Vagina (tissue), 2 donors: ENCODE measurements around the gene BRD8. TPM values are rescaled to one million over a fixed set of nuclear protein-coding genes. Genes with fewer than 3 reads are reported as not detected.

Experiments used
- DNase-seq, 2 donors: peaks; one replicate each; pipeline ENCODE4 v3.0.0-alpha.2; 2017; ENCODE audit errors: extremely low spot score in 2 of 2
- H3K27ac ChIP-seq: fragments of 200-600 bp; sonication (generic); one replicate; pipeline ENCODE4 v1.5.1; 2019
- H3K27me3 ChIP-seq: fragments of 200-600 bp; sonication (generic); one replicate; pipeline ENCODE4 v1.5.1; 2019
- H3K36me3 ChIP-seq, 2 donors: fragments of 200-600 bp; sonication (generic); one replicate each; pipeline ENCODE4 v1.5.1; 2017 to 2019
- H3K4me1 ChIP-seq: fragments of 200-600 bp; sonication (generic); one replicate; pipeline ENCODE4 v1.5.1; 2019
- H3K4me3 ChIP-seq, 2 donors: fragments of 200-600 bp; sonication (generic); 1 replicate in 1 of 2; 2 replicates in 1 of 2; pipeline ENCODE4 v1.5.1; 2016 to 2019
- H3K9me3 ChIP-seq: fragments of 200-600 bp; sonication (generic); one replicate; pipeline ENCODE4 v1.5.1; 2019
- CTCF ChIP-seq, 3 experiments: fragments of 450-650 bp in 2 of 3; fragments of 200-600 bp in 1 of 3; sonication (generic) in 1 of 3; IDR thresholded peaks; one replicate each; pipeline ENCODE4 v1.5.1; 2017 to 2019; ENCODE audit warnings: antibody characterized with exemption in 3 of 3, mild to moderate bottlenecking in 2 of 3, moderate library complexity in 2 of 3
- POLR2A ChIP-seq, 2 donors: fragments of 450-650 bp; IDR thresholded peaks; one replicate each; pipeline ENCODE4 v1.6.1; 2017; ENCODE audit warnings: antibody characterized with exemption in 2 of 2, mild to moderate bottlenecking in 2 of 2, moderate library complexity in 2 of 2
- POLR2AphosphoS5 ChIP-seq, 2 donors: sonication (generic); formaldehyde crosslinking; IDR thresholded peaks; one replicate each; pipeline ENCODE4 v1.9.0; 2017; ENCODE audit warnings: antibody characterized with exemption in 2 of 2, mild to moderate bottlenecking in 2 of 2, low read depth in 1 of 2; ENCODE audit not compliant: insufficient read depth in 1 of 2
- intact Hi-C: fragments of 100-400 bp; cut with DNase I; formaldehyde crosslinking; loops from one replicate; pipeline ENCODE4 v1.15.1; 2023
- total RNA-seq: library from RNA; depleted of rRNA; stranded (reverse); fragments of >200 nt; gene quantifications from one replicate; pipeline ENCODE4 v1.2.3, GENCODE V29; 2016

BRD8 gene
- total RNA-seq, 1 donor from 2014 or later = 34.6 TPM

GRCh38 chr5:138111181-138111580 lies 67.2 kb downstream of the BRD8 start:
- Histone ChIP-seq H3K27ac (no peak overlapping the region), H3K36me3 (no peaks in the 10 kb centered on the region), H3K4me3 (no peak overlapping the region), H3K9me3 (no peaks in the 10 kb centered on the region), H3K4me1 (no peaks in the 10 kb centered on the region), H3K27me3 (no peaks in the 10 kb centered on the region)
- no peak for DNase-seq
- intact Hi-C loops = no loop called here
- TF ChIP-seq CTCF (IDR thresholded peaks at IDR 0.05) (no peak), POLR2A (IDR thresholded peaks at IDR 0.05) (no peak), POLR2AphosphoS5 (IDR thresholded peaks at IDR 0.05; ENCODE audit: insufficient read depth in 1 of 2, low read depth in 1 of 2) (no peak)

- no peaks in the 10 kb centered on the region for H3K27me3 ChIP-seq
- DNase-seq = no peak
- no peaks in the 10 kb centered on the region for H3K4me1 ChIP-seq
- H3K36me3 ChIP-seq = no peaks in the 10 kb centered on the region
- TF ChIP-seq POLR2AphosphoS5 (IDR thresholded peaks at IDR 0.05; ENCODE audit: insufficient read depth in 1 of 2, low read depth in 1 of 2) (no peak), CTCF (IDR thresholded peaks at IDR 0.05) (no peak), POLR2A (IDR thresholded peaks at IDR 0.05) (no peak)
- intact Hi-C loops = no loop called here
- no peaks in the 10 kb centered on the region for H3K9me3 ChIP-seq
- no peak overlapping the region for H3K27ac ChIP-seq
- no peak overlapping the region for H3K4me3 ChIP-seq
These were observed 68.0 kb downstream of the BRD8 start for GRCh38 chr5:138110266-138110963.

- intact Hi-C loops = no loop called here
These were observed 68.8 kb downstream of the BRD8 start for GRCh38 chr5:138109463-138110265.

GRCh38 chr5:138107213-138107612 lies 71.2 kb downstream of the BRD8 start:
- Histone ChIP-seq H3K27ac (no peak overlapping the region), H3K4me1 (no peaks in the 10 kb centered on the region), H3K9me3 (no peaks in the 10 kb centered on the region), H3K36me3 (no peaks in the 10 kb centered on the region), H3K4me3 (no peak overlapping the region), H3K27me3 (no peaks in the 10 kb centered on the region)
- TF ChIP-seq CTCF (IDR thresholded peaks at IDR 0.05) = no peak
- TF ChIP-seq POLR2AphosphoS5 (IDR thresholded peaks at IDR 0.05; ENCODE audit: insufficient read depth in 1 of 2, low read depth in 1 of 2) = no peak
- TF ChIP-seq POLR2A (IDR thresholded peaks at IDR 0.05) = no peak
- intact Hi-C loops = no loop called here
- no peak for DNase-seq

More at GRCh38 chr5:138109463-138110265, 68.8 kb downstream of the BRD8 start:
- Histone ChIP-seq H3K27ac (no peak overlapping the region), H3K4me3 (no peak overlapping the region), H3K27me3 (no peaks in the 10 kb centered on the region), H3K9me3 (no peaks in the 10 kb centered on the region), H3K36me3 (no peaks in the 10 kb centered on the region), H3K4me1 (no peaks in the 10 kb centered on the region)
- TF ChIP-seq POLR2A (IDR thresholded peaks at IDR 0.05) (no peak), POLR2AphosphoS5 (IDR thresholded peaks at IDR 0.05; ENCODE audit: insufficient read depth in 1 of 2, low read depth in 1 of 2) (no peak), CTCF (IDR thresholded peaks at IDR 0.05) (no peak)
- DNase-seq = no peak

- DNase-seq = no peak
- no peaks in the 10 kb centered on the region for H3K9me3 ChIP-seq
- H3K36me3 ChIP-seq = no peaks in the 10 kb centered on the region
- no peak overlapping the region for H3K27ac ChIP-seq
- H3K4me1 ChIP-seq = no peaks in the 10 kb centered on the region
- no peak for TF ChIP-seq CTCF (IDR thresholded peaks at IDR 0.05)
- no peak for TF ChIP-seq POLR2A (IDR thresholded peaks at IDR 0.05)
- no peak for TF ChIP-seq POLR2AphosphoS5 (IDR thresholded peaks at IDR 0.05; ENCODE audit: insufficient read depth in 1 of 2, low read depth in 1 of 2)
- H3K4me3 ChIP-seq = no peak overlapping the region
- H3K27me3 ChIP-seq = no peaks in the 10 kb centered on the region
- intact Hi-C loops = no loop called here
These were observed 72.7 kb downstream of the BRD8 start for GRCh38 chr5:138105709-138106108.
